Dedifferentiated amniotic fluid mesenchymal stem cell (primary cell): ENCODE data around the gene TPMT.
"Not testable (repeated sequence)": the region's sequence is repeated elsewhere in the genome, so short reads cannot be mapped to it uniquely, and the experiment has no call there.

Experiments used
- DNase-seq: peaks from one replicate; pipeline ENCODE4 v3.0.0-alpha.2; 2016; ENCODE audit errors: extremely low spot score

The TPMT gene

GRCh38 chr6:18154507-18155149 is at the start of gene TPMT:
TPMT (minus strand) TSS chr6:18155077; CDS start chr6:18149127, 5,950 bp downstream.
- DNase-seq: no peak

GRCh38 chr6:18203786-18204185 is 48.9 kb upstream of the TPMT start:
- no peak for DNase-seq

GRCh38 chr6:18192026-18192425 is 37.1 kb upstream of the TPMT start:
- no peak for DNase-seq

DNA sequence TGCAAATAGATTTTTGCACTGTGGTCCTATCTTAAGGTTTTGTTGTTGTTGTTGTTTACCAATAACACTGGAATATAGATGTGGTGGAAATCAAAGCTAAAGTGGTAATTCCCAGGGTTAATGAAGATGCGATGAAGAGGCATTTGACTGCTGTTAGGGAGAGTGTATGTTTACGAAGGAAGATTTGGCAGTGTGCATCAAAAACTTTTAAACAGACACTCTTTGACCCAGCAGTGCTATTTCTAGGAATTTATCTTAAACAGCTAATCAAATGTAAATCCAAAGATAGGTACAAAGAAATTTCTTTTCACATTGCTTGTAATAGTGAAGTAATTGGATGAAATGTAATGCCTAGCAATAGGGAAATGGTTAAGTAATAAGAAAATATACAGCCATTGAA is 34.3 kb upstream of the TPMT start:
- DNase-seq: no peak

- no peak for DNase-seq
These were observed 32.8 kb upstream of the TPMT start for GRCh38 chr6:18187701-18188100.

GRCh38 chr6:18186540-18187250 is 31.8 kb upstream of the TPMT start:
- no peak for DNase-seq

GRCh38 chr6:18186033-18186432 is 31.2 kb upstream of the TPMT start:
- no peak for DNase-seq

- DNase-seq: no peak
These were observed 30.7 kb upstream of the TPMT start for GRCh38 chr6:18185624-18186023.

GRCh38 chr6:18183766-18184165 is 28.9 kb upstream of the TPMT start:
- DNase-seq: no peak

- DNase-seq: no peak
These were observed 27.7 kb upstream of the TPMT start for GRCh38 chr6:18182568-18182967.

- DNase-seq: no peak
These were observed 25.0 kb upstream of the TPMT start for GRCh38 chr6:18179770-18180356.

DNA sequence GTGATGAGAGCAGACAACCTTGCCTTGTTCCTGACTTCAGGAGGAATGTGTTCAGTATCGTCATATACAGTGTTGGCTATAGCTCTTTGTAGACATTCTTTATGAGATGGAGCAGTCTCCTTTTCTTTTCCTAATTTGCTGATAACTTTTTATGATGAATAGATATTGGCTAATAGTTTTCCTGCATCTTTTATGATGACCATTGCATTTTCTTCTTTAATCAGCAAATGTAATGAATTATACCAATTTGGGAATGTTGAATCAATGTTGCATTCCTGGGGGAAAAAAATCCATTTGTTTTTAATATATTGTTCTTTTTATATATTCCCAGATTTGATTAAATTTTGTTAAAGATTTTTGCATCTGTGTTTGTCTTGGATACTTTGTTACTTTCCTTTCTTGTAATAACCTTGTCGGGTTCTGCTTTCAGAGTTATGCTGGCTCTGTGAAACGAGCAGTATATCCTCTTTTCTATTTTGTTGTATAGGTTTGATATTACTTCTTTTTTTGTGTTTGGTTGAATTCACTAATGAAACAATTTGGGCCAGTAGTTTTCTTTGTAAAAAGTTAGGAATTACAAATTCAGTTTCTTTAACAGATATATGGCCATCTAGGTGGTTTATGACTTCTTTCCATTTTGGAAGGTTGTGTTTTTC is 24.2 kb upstream of the TPMT start:
- no peak for DNase-seq

GRCh38 chr6:18177286-18177965 is 22.5 kb upstream of the TPMT start:
- no peak for DNase-seq

DNA sequence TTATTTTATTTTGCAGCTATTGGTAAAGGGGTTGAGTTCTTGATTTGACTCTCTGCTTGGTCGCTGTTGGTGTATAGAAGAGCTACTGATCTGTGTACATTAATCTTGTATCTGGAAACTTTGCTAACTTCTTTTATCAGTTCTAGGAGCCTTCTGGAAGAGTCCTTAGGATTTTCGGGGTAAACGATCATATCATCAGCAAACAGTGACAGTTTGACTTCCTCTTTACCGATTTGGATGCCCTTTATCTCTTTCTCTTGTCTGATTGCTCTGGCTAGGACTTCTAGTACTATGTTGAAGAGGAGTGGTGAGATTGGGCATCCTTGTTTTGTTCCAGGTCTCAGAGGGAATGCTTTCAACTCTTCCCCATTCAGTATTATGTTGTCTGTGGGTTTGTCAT is 21.3 kb upstream of the TPMT start:
- DNase-seq: not testable (repeated sequence)

DNA sequence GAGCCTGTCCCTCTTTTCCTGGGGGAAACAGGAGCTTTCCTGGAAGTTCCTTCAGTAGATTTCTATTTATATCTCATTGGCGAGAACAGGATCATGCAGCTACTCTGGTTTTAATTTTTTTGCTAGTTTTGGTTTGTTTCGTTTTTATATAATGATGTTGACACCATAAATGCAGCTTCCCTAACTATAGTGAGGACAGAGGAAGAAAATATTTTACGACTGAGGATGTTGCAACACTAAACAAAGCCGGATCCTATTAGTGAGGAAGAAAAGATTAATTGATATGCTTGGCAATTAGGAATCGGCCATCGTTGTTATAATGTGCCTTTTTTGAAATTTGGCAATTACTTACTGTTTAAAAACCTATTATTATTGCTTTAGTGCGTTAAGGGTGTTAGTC is 17.0 kb upstream of the TPMT start:
- no peak for DNase-seq

DNA sequence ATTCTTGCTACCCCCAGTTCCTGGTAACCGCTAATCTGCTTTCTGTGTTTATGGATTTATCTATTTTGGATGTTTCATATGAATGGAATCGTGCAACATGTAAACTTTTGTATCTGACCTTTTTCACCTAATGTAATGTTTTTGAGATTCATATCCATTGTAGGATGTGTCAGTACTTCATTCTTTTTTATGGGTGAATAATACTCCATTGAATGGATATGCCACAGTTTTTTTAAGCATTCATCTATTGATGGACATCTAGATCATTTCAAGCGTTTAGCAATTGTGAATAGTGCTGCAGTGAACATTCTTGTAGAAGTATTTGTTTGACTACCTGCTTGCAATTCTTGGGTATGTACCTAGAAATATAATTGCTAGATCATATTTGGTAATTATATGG is 13.4 kb upstream of the TPMT start:
- no peak for DNase-seq

GRCh38 chr6:18166312-18167036 is 11.6 kb upstream of the TPMT start:
- DNase-seq: peak; percentile 69

DNA sequence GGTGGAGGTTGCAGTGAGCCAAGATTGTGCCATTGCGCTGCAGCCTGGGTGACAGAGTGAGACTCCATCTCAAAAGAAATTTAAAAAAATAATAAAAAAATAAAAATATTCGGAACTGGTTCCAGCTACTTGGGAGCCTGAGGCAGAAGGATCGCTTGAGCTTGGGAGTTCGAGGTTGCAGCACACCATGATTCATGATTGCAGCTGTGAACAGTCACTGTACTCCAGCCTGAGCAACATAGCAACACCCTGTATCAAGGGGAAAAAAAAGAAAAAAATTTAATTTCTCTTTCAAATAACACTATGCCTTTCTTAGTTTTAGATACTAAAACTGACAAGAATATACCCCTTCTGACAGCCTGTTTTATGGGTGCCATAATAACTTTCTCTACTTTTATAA is 10.9 kb upstream of the TPMT start:
- DNase-seq: no peak

DNA sequence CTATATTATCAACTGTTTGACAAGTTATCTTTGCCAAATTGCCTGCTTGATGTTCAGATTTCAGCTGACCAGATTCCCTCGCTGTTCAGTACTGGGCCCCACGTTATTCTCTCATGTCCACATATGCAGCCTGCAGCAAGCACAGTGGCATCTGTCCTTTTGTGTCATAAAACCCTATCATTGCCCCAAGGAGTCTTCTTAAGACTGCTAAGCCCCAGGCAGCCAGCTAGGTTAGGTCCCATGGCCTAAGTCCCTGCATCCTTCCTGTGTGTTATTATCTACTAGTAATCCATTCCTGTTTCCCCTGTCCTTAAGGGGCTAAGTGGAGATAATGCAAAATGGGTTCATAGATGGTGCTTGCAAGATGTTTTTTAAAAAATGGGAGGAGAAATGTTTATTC is 7.5 kb upstream of the TPMT start:
- DNase-seq: no peak

DNA sequence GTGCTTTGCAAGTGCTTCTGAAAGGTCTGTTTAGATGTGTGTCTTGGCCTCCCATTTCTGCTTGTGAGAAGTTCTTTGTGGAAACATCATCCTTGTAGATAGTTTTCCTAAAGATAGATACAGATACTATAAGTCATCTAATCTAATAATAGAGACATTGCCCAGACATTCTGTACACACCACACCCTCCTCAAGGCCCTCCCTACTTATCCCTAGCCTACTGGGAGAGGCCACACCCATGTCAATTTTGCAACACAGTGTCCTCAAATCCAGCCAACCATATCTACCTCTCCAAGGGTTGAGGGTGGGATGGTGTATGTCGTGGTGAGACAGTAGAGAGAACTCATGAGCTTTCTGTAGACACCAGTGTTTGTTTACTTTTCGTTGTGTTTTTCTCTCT is 6.6 kb upstream of the TPMT start:
- no peak for DNase-seq

GRCh38 chr6:18160911-18161310 is 6.0 kb upstream of the TPMT start:
- DNase-seq: no peak
